Astrocyte (in vitro differentiated cells and primary cell): ENCODE measurements around the gene KDM6B.

Source experiments
- EZH2 ChIP-seq: IDR thresholded peaks from 2 replicates; pipeline ENCODE4 v1.6.1; 2012; ENCODE audit warnings: mild to moderate bottlenecking, low read length, inconsistent platforms; ENCODE audit not compliant: insufficient read depth
- TF ChIP-seq, protein P1 (sequence below): IDR thresholded peaks from 2 replicates; pipeline ENCODE4 v1.5.1; 2011; ENCODE audit warnings: low read depth, mild to moderate bottlenecking, inconsistent platforms, low read length, moderate library complexity; ENCODE audit not compliant: insufficient read depth

DNA sequence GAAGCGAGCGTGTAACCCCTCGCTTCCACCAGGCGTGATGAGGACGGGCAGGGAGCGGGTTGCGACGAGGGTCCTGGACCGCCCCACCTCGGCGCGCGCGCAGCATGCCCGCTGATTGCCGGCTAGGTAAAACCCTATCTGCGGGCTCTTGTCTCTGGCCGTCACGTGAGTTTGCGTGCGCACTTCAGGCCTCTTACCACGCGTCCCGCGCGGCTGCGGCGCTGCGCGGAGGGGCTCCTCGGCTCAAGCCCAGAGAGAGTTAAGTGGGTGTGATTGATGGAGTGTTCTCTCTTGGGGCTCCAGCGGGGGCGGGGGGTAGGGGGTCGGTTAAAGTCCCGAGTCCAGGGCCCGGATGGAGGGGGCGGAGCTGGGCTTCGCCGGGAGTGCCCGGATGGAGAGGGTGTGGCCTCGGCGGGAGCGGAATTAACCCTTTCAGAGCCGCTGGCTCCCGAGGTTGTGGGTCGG lies 7.9 kb downstream of the KDM6B start:
- TF ChIP-seq, protein P1, sequence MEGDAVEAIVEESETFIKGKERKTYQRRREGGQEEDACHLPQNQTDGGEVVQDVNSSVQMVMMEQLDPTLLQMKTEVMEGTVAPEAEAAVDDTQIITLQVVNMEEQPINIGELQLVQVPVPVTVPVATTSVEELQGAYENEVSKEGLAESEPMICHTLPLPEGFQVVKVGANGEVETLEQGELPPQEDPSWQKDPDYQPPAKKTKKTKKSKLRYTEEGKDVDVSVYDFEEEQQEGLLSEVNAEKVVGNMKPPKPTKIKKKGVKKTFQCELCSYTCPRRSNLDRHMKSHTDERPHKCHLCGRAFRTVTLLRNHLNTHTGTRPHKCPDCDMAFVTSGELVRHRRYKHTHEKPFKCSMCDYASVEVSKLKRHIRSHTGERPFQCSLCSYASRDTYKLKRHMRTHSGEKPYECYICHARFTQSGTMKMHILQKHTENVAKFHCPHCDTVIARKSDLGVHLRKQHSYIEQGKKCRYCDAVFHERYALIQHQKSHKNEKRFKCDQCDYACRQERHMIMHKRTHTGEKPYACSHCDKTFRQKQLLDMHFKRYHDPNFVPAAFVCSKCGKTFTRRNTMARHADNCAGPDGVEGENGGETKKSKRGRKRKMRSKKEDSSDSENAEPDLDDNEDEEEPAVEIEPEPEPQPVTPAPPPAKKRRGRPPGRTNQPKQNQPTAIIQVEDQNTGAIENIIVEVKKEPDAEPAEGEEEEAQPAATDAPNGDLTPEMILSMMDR: no peak
- TF ChIP-seq EZH2: no peak
